Right kidney (tissue), 1 donor: ENCODE results near the gene POU4F1.

Source experiments
- DNase-seq: peaks from one replicate; pipeline ENCODE4 v3.0.0-alpha.2; 2016

POU4F1 gene

DNA sequence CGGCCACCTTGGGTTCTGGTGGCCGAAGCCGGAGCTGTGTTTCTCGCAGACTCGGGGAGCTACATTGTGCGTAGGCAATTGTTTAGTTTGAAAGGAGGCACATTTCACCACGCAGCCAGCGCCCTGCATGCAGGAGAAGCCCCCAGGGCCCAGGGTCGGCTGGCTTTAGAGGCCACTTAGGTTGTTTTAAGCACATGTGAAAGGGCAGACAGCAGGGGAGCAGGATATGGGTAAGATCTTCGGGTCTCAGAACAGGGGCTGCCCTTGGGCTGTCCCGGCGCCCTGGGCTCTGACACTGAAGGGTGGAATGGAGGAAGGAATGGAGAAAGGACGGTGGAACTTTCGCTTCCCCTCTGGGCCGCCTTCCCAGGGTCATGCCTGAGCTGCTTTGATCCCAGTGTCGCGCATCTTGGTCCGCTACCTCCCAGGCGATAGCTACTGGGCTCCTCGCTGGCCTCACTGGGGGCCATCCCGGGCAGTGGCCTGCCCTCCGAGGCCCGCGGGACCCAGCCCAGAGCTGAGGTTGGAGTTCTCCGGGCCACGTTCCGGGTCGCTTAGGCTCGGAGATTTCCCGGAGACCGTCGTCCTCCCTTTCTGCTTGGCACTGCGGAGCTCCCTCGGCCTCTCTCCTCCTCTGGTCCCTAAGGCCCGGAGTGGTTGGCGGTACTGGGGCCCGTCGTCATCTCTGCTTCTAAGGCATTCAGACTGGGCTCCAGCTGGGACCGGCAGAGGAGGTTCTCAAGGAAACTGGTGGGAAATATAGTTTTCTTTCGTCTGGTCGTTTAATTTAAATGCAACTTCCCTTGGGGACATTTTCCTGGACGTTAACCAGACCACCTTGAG is 4.3 kb upstream of the POU4F1 start:
- peak; percentile 61 for DNase-seq

GRCh38 chr13:78606471-78607408 is 3.4 kb upstream of the POU4F1 start:
- DNase-seq = peak; percentile 15

DNA sequence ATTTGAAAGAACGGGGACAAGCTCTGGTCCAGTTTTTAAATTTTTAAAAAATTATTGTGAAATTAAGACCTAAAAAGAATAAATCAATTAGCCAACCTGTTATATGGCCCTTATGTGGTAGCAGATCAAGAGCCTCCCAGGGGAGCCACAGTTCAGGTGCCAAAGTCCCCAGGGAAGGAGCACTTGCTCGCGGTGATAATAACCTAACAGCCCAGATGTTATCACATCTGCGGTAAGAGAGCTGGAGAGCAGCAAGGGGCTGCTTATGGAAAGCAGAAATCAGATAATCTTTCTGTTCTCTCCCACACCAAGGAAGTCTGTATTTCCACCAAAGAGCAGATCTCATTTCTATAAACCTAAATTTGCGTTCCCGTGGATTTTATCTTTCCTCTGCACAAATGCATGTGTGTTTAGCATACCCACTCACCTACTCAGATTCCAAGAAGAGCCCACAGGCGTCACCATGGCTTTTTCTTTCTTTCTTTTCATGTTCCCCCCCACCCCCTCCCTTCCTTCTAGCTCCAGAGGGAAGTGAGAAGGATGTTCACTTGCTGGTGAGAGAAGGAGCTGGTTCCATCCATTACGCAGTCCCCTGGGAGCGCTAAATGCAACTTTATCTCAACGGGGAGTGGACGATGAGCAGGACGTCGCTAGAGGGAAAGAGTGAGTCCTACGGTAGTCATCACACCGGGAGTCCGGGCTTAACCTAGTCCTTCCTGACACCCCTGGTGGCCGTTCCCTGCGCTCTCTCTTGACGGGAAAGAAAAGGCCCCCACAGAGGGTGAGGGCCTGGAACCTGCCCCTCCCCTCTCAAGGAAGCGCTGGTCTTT is 1.6 kb upstream of the POU4F1 start:
- DNase-seq = peak; percentile 35

GRCh38 chr13:78602561-78603239 is 652 bp downstream of the POU4F1 start:
- DNase-seq = peak; percentile 63

DNA sequence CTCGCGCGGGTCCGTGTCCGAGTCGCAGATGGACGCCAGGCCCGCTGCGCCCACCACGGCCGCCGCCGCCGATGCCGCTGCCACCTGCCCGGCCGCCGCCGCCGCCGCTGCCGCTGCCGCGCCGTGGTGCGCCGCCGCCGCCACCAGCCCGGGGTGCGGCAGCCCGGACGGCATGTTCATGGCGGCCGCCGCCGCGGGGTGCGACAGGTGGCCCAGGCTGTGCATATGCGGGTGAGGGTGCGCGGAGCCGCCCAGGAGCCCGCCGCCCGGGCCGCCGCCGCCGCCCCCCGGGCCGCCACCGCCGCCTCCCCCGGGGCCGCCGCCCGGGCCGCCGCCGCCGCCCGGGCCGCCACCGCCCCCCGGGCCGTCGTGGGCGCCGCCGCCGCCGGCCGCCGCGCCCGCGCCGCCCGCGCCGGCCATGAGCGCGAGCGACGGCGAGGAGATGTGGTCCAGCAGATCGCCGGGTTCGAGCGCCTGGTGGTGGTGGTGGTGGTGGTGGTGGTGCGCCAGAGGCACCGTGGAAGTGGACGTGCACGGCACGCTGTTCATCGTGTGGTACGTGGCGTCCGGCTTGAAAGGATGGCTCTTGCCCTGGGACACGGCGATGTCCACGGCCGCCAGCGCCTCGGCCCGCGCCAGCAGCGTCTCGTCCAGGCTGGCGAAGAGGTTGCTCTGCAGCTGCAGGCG is 1.3 kb downstream of the POU4F1 start:
- no peak for DNase-seq

GRCh38 chr13:78601124-78601873 is 2.1 kb downstream of the POU4F1 start:
- DNase-seq = peak; percentile 74

- DNase-seq = peak; percentile 59
Measured at GRCh38 chr13:78600280-78600883, 3.0 kb downstream of the POU4F1 start.

DNA sequence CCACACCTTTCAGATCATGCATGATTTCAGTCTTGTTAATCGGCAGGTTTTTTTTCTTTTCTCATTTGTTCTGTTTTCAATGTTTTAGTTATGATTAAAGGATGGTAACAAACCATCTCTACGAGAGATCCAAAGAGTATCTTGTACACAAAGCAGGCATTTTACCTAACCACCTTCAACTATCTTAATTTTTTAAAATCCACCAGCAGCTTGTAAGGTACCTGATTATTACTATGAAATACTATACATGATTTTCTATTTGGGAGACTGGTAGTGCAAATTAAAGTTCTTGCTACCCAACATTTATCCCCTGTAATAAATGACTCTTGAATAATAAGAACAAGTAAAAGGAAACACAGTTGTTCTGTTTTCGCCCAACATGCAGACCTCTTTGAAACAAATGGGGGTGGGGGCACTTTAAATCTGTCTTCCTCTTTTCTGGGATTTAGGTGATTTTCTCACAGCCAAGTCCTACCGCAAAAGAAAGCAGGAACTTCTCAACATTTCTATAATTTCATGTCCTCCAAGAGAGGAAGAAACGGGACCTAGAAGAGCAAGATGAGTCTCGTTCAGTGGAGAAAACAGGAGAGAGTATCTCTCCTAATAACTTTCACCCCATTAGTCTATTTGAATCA is 3.6 kb downstream of the POU4F1 start:
- peak; percentile 33 for DNase-seq

DNA sequence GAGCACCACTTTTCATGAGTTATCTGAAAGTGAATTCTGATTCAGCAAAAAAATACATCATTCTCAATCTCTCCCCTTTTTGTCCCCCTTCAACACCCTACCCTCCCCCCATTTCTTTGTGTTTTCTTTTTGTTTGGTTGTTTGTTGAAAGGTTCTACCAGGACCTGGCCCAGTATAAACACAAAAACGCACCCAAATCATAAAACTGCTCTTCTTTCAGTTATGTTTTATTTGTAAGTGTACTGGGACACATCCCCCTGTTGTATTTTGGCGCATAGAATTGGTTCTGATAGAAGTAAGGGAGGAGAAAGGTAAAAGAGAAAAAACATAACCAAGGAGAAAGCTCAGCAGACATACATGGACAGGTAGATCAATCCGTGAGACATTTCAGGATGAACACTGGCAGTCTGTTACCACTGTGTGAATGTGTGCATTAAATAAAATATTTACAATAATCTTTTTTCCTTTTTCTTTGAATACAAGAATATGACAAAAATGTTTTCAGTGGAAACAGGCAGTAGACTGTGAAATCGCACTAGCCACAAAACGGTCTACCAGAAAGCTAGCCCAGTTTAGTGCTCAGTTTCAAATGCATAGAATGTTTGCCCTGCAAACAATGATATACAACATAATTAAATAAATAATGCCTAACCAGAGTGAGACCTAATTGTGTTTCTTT is 4.2 kb downstream of the POU4F1 start:
- DNase-seq = peak; percentile 44

- no peak for DNase-seq
Measured at GRCh38 chr13:78598116-78598781, 5.1 kb downstream of the POU4F1 start.

DNA sequence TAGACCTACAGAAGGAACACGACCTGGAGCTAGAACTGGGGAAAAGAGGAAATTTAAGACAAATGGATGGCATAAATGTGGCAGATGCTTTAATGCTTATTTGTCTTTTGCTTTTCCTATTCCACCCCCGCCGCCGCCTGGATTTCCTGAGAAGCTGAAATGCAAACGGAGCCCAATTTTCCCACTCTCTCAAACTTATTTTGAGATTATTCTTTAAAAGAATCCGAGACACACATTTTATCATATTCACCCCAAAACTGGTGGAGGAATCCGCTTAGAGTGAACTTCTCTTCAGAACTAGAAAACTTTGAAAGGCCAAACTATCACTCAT is 5.8 kb downstream of the POU4F1 start:
- DNase-seq = no peak

DNA sequence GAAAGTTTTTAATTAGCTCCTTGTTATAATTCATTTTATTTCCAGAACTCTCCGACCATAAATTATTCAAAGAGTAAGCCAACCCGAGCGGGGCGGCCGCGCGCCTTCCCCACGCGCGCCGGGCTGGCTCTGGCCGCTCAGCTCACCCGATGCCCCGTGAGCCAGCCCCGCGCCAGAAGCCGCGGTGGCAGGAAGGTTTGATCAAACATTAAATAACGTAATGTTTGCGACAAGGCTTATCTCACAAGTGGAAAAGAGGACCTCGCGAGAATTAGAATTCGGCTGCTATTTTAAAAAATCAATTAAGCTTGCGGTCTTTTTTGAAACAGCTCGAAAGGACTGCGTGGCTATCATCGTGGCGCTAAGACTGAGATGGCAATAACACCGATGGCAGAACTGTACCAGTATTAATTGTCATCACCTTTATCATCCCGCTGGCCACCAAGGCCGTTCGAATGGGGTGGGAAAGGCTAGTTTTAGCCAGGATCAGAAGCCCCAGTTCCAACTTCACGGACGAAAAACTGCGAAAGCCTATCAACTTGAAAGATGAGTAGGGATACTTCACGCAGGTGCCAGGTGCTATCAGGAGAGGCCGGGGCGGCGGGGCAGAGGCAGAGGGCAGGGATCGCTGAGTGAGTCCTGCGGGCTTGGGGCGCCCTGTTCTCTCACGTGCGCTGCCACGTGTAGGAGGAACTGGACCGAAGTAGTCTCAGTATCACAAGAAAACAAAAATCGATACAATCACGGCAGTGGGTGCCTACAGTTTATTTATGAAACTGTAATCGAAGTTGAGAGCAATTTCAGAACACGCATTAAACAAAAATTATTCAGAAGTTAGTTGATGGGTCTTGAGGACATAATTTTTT is 6.4 kb downstream of the POU4F1 start:
- DNase-seq = peak; percentile 74

GRCh38 chr13:78596399-78596735 is 7.0 kb downstream of the POU4F1 start:
- peak; percentile 66 for DNase-seq

DNA sequence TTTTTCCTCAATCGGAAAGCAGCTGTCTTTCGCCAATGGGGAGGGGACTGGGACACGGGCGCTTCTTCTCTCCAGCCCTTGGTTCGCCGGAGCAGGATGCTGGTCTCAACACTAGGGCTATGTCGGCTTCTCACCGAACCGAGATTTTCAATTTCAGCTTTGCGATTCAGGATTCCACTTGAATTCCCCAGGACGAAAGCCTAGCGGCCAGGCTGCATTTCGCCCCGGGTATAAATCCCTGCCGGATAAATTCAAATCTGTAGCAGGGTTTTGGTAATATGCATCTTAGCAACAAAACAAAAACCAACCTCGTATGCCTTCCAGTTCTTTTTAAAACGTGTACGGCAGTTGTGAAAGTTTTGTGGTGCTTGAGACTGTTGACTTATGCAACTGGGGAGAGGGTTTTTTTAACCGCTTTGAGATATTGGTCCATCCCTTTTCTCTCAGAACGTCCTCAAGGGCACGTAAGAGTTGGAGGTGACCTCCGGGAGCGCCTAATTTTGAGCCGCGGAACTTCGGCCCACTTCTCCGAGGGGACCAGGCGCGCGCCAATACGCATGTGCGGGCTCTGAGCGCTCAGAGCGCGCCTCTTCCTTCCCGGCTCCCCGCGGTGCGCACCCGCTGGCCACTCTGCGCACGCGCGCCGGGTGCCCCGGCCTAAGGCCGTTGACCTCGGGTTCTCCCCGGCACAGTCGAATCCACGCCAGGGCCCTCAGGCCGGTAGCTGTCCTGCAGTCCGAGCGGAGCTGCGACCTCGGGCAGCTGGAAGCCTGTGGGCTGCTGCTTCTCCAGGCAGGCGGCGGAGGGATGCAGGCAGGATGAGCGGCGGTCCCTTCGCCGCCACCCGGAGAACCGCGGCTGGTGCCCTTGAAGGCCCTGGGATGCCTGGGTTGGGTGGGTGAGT is 7.6 kb downstream of the POU4F1 start:
- DNase-seq = peak; percentile 71

GRCh38 chr13:78594456-78594975 is 8.8 kb downstream of the POU4F1 start:
- peak; percentile 41 for DNase-seq
